Tibial nerve (tissue), 4 donors: Measurements from ENCODE around the gene ABO. TPM values are rescaled to one million over a fixed set of nuclear protein-coding genes. Genes with fewer than 3 reads are reported as not detected.

Source experiments
- DNase-seq, 2 donors: peaks; one replicate each; pipeline ENCODE4 v3.0.0-alpha.2; 2019; ENCODE audit warnings: low spot score in 2 of 2
- H3K27ac ChIP-seq, 4 donors: fragments of 200-600 bp; sonication (generic) in 3 of 4; one replicate each; pipeline ENCODE4 v1.5.1; 2017 to 2019; ENCODE audit warnings: mild to moderate bottlenecking in 1 of 4
- H3K27me3 ChIP-seq, 2 donors: fragments of 200-600 bp; sonication (generic) in 1 of 2; one replicate each; pipeline versions ENCODE4 v1.5.1 to v1.6.0; 2017 to 2019
- H3K36me3 ChIP-seq, 3 donors: fragments of 200-600 bp; sonication (generic); one replicate each; pipeline ENCODE4 v1.5.1; 2018 to 2019
- H3K4me1 ChIP-seq, 4 donors: fragments of 200-600 bp; sonication (generic) in 3 of 4; one replicate each; pipeline ENCODE4 v1.5.1; 2017 to 2019
- H3K4me3 ChIP-seq, 4 donors: fragments of 200-600 bp; sonication (generic) in 3 of 4; one replicate each; pipeline ENCODE4 v1.5.1; 2017 to 2019; ENCODE audit warnings: mild to moderate bottlenecking in 1 of 4, moderate library complexity in 1 of 4
- H3K9me3 ChIP-seq, 4 donors: fragments of 200-600 bp; sonication (generic) in 3 of 4; one replicate each; pipeline ENCODE4 v1.5.1; 2017 to 2019
- EP300 ChIP-seq, 2 donors: sonication (generic); formaldehyde crosslinking; IDR thresholded peaks; one replicate each; pipeline ENCODE4 v1.6.1; 2017; ENCODE audit warnings: antibody characterized with exemption in 2 of 2, mild to moderate bottlenecking in 1 of 2
- POLR2A ChIP-seq, 2 donors: fragments of 450-650 bp; IDR thresholded peaks; one replicate each; pipeline ENCODE4 v1.6.1; 2017; ENCODE audit warnings: antibody characterized with exemption in 2 of 2, mild to moderate bottlenecking in 2 of 2, moderate library complexity in 2 of 2
- WGBS, 2 donors: methylation state at CpG; one replicate each; pipeline ENCODE4 v1.1.5; 2018; 5-methylcytosine and 5-hydroxymethylcytosine counted together
- total RNA-seq, 4 donors: library from RNA; depleted of rRNA; stranded (reverse); fragments of >200 nt; gene quantifications; one replicate each; pipeline ENCODE4 v1.1.0, GENCODE V29; 2016
- TF ChIP-seq, protein P1 (sequence below), 5 experiments: fragments of 200-600 bp in 3 of 5; fragments of 450-650 bp in 2 of 5; sonication (generic) in 3 of 5; IDR thresholded peaks; one replicate each; pipeline ENCODE4 v1.5.1; 2016 to 2019; ENCODE audit warnings: antibody characterized with exemption in 5 of 5, mild to moderate bottlenecking in 3 of 5, moderate library complexity in 2 of 5

Gene ABO
- total RNA-seq, 4 donors from 2014 or later = 4.8 to 25.5 (median 8.9) TPM

DNA sequence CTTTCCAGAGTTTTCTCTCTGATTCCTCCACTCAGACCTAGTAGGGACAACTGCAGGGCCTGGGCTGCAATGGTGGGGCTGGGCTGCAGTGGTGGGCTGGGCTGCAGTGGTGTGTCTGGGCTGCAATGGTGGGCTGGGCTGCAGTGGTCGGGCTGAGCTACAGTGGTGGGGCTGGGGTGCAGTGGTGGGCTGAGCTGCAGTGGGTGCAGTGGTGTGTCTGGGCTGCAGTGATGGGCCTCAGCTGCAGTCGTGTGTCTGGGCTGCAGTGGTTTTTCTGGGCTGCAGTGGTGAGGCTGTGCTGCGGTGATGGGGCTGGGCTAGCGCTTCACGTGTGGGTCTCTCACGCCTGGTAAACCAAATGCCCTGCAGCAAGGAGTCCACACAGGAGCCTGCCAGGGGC, 27.4 kb downstream of the ABO start:
- WGBS, 2 donors = 67 to 78% methylated on average over 2 to 4 of the region's 6 CpGs
- TF ChIP-seq, protein P1, sequence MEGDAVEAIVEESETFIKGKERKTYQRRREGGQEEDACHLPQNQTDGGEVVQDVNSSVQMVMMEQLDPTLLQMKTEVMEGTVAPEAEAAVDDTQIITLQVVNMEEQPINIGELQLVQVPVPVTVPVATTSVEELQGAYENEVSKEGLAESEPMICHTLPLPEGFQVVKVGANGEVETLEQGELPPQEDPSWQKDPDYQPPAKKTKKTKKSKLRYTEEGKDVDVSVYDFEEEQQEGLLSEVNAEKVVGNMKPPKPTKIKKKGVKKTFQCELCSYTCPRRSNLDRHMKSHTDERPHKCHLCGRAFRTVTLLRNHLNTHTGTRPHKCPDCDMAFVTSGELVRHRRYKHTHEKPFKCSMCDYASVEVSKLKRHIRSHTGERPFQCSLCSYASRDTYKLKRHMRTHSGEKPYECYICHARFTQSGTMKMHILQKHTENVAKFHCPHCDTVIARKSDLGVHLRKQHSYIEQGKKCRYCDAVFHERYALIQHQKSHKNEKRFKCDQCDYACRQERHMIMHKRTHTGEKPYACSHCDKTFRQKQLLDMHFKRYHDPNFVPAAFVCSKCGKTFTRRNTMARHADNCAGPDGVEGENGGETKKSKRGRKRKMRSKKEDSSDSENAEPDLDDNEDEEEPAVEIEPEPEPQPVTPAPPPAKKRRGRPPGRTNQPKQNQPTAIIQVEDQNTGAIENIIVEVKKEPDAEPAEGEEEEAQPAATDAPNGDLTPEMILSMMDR (IDR thresholded peaks at IDR 0.05) = no peak
- TF ChIP-seq EP300 (IDR thresholded peaks at IDR 0.05) (no peak), POLR2A (IDR thresholded peaks at IDR 0.05) (no peak)
- Histone ChIP-seq H3K27ac (no peak overlapping the region), H3K4me1 (peaks cover 0 to 3% (median 0%) of the 10 kb centered on the region in 4 donors), H3K36me3 (no peaks in the 10 kb centered on the region), H3K4me3 (no peak overlapping the region), H3K9me3 (no peaks in the 10 kb centered on the region), H3K27me3 (no peaks in the 10 kb centered on the region)
- no peak for DNase-seq

DNA sequence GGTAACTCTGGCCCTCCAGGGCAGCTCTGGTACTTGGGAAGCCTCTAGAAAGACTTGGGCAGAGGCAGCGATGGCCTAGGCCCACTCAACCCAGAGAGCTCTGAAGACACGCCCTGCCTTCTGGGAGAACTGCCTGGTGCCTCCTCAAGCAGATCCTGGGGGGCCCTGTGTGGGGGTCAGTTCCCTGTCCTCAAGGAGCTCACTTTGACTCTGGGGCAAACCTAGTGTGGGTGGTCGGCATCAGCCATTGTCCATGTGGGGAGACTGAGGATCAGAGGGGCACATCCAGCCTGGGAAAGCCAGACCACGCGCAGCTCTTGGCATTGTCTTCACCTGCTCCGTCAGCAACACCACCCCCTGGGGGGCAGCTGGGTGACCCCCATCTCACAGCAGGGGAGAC, 28.0 kb downstream of the ABO start:
- H3K27me3 ChIP-seq = no peaks in the 10 kb centered on the region
- 84 to 88% methylated on average over 6 of the region's 6 CpGs for WGBS, 2 donors
- TF ChIP-seq EP300 (IDR thresholded peaks at IDR 0.05) = no peak

DNA sequence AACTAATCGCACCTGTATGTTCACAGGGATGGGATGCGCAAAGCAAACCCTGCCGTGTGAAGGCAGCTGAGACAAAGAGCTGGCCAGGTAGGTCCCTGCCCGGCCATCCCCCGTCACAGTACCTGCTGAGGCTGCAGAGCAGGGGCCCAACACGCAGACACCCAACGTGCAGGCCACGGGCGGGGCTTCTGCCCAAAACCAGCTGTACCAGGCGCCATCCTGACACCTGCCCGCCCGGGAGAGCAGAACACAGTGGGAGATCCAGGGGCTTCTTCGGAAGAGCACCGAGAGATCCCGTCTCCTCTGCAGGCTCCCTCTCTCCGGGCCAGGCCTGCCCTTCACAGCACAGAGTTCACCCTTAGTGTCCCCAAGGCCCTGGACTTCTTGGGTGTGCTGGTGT, 28.4 kb downstream of the ABO start:
- 86 to 90% methylated on average over 16 of the region's 16 CpGs for WGBS, 2 donors
- no peaks in the 10 kb centered on the region for H3K27me3 ChIP-seq
- no peaks in the 10 kb centered on the region for H3K4me1 ChIP-seq

More for the DNA sequence above, 28.0 kb downstream of the ABO start:
- no peaks in the 10 kb centered on the region for H3K36me3 ChIP-seq
- H3K27ac ChIP-seq = no peak overlapping the region
- H3K4me1 ChIP-seq = peaks cover 0 to 1% (median 0%) of the 10 kb centered on the region in 4 donors
- H3K9me3 ChIP-seq = no peaks in the 10 kb centered on the region
- no peak for DNase-seq
- H3K4me3 ChIP-seq = no peak overlapping the region

DNA sequence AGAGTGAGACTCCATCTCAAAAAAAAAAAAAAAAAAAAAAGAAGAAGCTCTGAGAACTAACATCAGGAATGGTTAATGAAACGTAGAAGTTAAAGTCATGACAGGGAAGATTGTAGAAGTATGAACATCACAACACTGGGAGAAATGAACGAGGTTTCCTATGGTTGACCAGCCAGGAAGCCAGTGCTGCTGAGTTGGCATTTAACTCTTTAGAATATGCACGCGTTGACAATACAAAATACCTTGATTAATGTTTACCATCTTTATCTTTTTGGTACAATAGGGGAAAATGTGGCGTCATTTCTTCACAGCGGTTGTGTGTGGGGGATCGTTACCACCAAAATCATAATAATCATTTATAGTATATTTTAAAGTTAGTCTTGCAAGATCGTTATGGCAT, 32.0 kb downstream of the ABO start:
- Histone ChIP-seq H3K4me3 (no peak overlapping the region), H3K9me3 (no peaks in the 10 kb centered on the region), H3K4me1 (peaks cover 0 to 14% (median 7%) of the 10 kb centered on the region in 4 donors), H3K27ac (no peak overlapping the region), H3K27me3 (peaks cover 0 to 12% of the 10 kb centered on the region in 2 donors), H3K36me3 (no peaks in the 10 kb centered on the region)
- no peak for DNase-seq
- TF ChIP-seq, protein P1 (IDR thresholded peaks at IDR 0.05) = no peak
- no peak for TF ChIP-seq EP300 (IDR thresholded peaks at IDR 0.05)
- WGBS, 2 donors = 62 to 75% methylated on average over 8 of the region's 8 CpGs

More for the DNA sequence above, 28.4 kb downstream of the ABO start:
- Histone ChIP-seq H3K36me3 (no peaks in the 10 kb centered on the region), H3K27ac (no peak overlapping the region), H3K9me3 (no peaks in the 10 kb centered on the region), H3K4me3 (no peak overlapping the region)
- TF ChIP-seq, protein P1 (IDR thresholded peaks at IDR 0.05) = no peak
- TF ChIP-seq EP300 (IDR thresholded peaks at IDR 0.05) (no peak), POLR2A (IDR thresholded peaks at IDR 0.05) (no peak)
- DNase-seq = no peak

DNA sequence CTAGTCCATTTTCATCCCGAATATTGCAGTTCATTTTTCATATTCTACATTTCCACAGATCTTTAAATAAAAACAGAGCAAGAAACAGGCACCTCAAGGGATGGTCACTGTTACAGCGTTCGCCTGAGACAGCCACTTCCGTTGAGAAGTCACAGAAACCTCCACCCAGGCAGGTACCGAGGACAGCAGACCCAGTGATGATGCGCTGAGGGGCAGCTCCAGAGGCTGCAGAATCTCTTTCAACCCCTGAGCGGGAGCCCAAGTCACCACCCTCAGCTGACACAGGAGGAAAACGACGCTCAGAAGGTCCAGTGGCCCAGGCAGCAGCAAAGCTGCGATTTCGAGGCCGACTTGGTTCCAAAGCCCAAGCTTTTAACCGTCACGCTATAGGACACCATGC, 32.8 kb downstream of the ABO start:
- DNase-seq = no peak
- TF ChIP-seq EP300 (IDR thresholded peaks at IDR 0.05) = no peak
- 77 to 86% methylated on average over 14 of the region's 14 CpGs for WGBS, 2 donors
- H3K27ac ChIP-seq = no peak overlapping the region
- H3K27me3 ChIP-seq = peaks cover 0 to 16% of the 10 kb centered on the region in 2 donors
- peaks cover 0 to 19% (median 9%) of the 10 kb centered on the region in 4 donors for H3K4me1 ChIP-seq
- no peaks in the 10 kb centered on the region for H3K36me3 ChIP-seq
- H3K9me3 ChIP-seq = no peaks in the 10 kb centered on the region
- H3K4me3 ChIP-seq = no peak overlapping the region

DNA sequence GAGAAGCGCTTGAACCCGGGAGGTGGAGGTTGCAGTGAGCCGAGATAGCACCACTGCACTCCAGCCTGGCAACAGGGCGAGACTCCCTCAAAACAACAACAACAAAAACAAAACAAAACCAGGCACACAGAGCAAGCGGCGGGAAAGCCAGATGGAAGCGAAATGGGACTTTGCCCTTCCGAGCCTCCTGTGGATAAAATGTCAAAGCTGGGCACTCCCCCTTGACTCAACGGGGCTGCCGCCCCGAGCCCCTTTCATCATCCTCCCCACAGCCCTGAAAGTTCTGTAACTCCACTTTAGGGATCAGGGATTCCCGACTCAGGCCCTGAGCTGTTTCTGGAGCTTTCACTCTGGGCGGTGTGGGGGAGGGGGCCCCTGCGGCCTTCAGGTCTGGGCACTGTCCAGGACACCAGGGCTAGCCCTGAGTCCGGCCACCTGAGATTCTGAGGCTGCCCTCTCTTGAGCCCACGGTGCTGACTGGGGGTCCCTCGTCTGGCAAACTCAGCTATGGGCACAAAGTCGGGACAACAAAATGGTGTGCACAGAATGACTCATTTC, 35.4 kb downstream of the ABO start:
- WGBS, 2 donors = 87 to 88% methylated on average over 13 to 14 of the region's 18 CpGs
- peak overlapping the region in 2 of 4 donors; percentile 8 to 39 for H3K4me3 ChIP-seq
- no peaks in the 10 kb centered on the region for H3K9me3 ChIP-seq
- H3K4me1 ChIP-seq = peaks cover 0 to 27% (median 9%) of the 10 kb centered on the region in 4 donors
- TF ChIP-seq, protein P1 (IDR thresholded peaks at IDR 0.05) = no peak
- no peak for TF ChIP-seq EP300 (IDR thresholded peaks at IDR 0.05)
- no peak for TF ChIP-seq POLR2A (IDR thresholded peaks at IDR 0.05)
- no peak for DNase-seq
- H3K36me3 ChIP-seq = no peaks in the 10 kb centered on the region
- H3K27me3 ChIP-seq = peaks cover 0 to 16% of the 10 kb centered on the region in 2 donors
- peak overlapping the region in 3 of 4 donors; percentile 30 to 90 (median 86) for H3K27ac ChIP-seq
